Right renal pelvis (tissue), 4 donors: Measurements from ENCODE around the gene AFAP1L2. TPM values are rescaled to one million over a fixed set of nuclear protein-coding genes. Genes with fewer than 3 reads are reported as not detected.

ENCODE experiments used
- DNase-seq, 4 donors: peaks; one replicate each; pipeline ENCODE4 v3.0.0-alpha.2; 2013; ENCODE audit warnings: low read depth in 4 of 4, low spot score in 3 of 4, missing footprints in 1 of 4
- polyA plus RNA-seq, 4 donors: library from polyadenylated mRNA; unstranded; fragments of 120-200 nt; gene quantifications; one replicate each; pipeline ENCODE4 v1.2.1, GENCODE V29; 2013; ENCODE audit not compliant: insufficient read length in 4 of 4

The AFAP1L2 gene
- polyA plus RNA-seq, 4 donors: 41.6 to 56.2 (median 45.3) TPM

- no peak for DNase-seq
Measured at GRCh38 chr10:114392112-114392835, 12.0 kb downstream of the AFAP1L2 start.

DNA sequence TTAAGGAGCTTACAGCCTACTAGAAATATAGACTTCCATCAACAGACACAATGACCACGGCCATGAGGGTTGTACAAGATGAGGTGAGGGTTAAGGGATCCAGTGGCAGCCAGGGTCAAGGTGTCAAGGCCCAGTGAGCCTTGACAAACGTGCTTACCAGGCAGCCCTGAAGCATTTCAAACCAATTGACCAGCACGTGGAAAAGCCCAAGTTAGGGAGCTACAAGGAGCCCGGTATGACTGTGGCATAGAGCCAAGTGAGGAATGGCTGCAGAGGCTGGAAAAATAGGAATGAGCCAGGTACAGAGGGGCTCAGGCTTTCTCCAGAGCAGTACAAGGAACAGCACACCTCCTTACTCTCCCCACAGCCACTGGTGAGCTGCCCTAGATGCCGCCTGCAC is 12.7 kb downstream of the AFAP1L2 start:
- DNase-seq: no peak

- no peak for DNase-seq
Measured at GRCh38 chr10:114389426-114389825, 14.9 kb downstream of the AFAP1L2 start.

GRCh38 chr10:114388275-114388674 is 16.0 kb downstream of the AFAP1L2 start:
- DNase-seq: no peak

DNA sequence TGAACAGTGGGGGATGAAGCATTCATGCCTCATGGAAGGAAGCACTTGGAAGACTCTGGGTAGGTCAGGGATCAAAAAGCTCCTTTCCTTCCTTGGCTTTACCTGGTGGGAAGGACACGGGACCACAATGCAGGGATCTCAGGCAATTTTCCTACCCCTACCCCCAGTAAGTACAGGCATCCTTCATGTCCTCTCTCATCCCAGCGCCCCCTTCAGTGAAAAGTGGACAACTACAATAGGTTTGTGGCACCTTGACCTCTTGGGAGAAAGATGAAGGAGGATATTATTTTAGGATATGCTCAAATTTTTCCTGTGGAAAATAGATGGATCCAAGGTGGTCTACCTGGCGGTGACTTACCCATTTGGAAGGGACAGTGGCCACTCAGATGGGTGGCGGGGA is 16.5 kb downstream of the AFAP1L2 start:
- DNase-seq: no peak

DNA sequence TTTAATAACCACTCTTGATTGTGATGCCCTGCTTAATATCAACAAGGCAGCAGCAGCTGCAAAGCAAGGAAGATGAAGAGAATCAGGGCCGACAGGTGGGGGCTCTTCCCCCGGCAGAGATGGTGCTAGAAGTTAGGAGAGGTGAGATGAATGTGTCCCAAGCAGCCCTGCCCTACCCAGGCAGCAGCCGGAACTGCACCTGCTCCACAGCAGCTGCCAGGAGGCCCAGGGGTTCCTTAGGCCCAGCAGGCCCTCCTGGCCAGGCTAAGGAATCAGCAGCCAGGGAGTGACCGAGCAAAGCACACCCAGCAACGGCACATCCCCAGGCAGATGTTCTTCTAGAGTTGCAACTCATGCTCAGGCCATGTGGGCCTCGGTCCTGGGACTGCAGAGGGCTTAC is 17.9 kb downstream of the AFAP1L2 start:
- no peak for DNase-seq

- no peak for DNase-seq
Measured at GRCh38 chr10:114385557-114385956, 18.7 kb downstream of the AFAP1L2 start.

DNA sequence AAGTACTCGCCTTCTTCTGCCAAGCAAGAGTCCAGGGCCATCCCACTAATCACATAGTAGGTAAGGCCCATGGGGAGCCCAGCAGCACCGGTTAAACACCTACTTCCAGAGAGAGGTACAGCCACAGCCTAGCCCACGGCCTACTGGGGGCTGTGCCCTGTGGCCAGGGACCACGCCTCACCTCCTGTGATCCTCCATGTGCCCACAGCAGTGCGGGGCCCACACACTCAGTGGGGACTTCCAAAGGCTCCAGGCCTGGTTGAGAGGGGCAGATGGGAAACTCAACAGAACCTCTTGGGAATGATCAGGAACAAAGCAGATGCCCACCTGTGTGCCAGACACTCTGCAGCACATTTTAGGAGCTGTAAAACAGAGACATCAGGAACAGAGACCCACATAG is 19.7 kb downstream of the AFAP1L2 start:
- no peak for DNase-seq

GRCh38 chr10:114384181-114384580 is 20.1 kb downstream of the AFAP1L2 start:
- DNase-seq: no peak

GRCh38 chr10:114380797-114381196 is 23.5 kb downstream of the AFAP1L2 start:
- no peak for DNase-seq

DNA sequence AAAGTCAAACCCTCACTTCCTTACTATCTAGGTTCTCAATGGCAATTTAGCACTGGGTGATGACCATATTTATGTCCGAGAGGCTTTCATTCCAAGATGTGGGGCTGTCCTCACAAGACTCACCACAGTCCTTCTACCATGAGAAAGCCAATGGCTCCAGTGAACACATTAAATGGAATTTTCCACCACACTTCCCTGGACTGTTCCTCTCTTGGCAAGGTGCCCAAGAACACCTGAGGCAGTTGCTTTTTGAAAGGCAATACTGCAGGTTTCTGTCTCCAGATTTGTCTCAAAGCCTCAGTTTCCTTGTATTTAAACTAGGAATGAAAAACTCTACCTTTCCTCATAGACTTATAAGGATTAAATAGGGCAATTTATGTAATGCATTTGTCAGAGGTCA is 24.2 kb downstream of the AFAP1L2 start:
- no peak for DNase-seq

- no peak for DNase-seq
Measured at GRCh38 chr10:114379631-114380041, 24.7 kb downstream of the AFAP1L2 start.

GRCh38 chr10:114376523-114376922 is 27.8 kb downstream of the AFAP1L2 start:
- DNase-seq: no peak

GRCh38 chr10:114375047-114375446 is 29.3 kb downstream of the AFAP1L2 start:
- DNase-seq: no peak

- DNase-seq: no peak
Measured at GRCh38 chr10:114374053-114374791, 30.1 kb downstream of the AFAP1L2 start.

DNA sequence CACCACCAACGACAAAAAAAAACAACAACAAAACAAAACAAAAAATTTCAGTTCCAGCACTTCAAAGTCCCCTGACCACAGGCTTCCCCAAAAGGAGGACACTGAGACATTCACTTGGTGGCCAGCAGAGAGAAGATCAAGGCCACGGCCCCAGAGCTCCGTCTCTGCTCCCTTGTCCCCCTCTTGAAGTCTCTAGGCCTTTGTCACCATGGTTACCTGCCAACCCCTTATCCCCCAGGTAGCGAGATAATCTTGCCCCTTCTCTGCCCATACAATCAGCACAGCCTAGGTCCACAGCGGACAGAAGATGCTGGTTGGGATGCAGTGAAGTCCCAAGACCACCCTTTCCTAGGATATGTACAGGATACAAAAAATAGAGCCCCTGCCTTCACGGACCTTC is 30.7 kb downstream of the AFAP1L2 start:
- no peak for DNase-seq

- no peak for DNase-seq
Measured at GRCh38 chr10:114372995-114373394, 31.3 kb downstream of the AFAP1L2 start.

GRCh38 chr10:114372179-114372578 is 32.1 kb downstream of the AFAP1L2 start:
- DNase-seq: no peak

DNA sequence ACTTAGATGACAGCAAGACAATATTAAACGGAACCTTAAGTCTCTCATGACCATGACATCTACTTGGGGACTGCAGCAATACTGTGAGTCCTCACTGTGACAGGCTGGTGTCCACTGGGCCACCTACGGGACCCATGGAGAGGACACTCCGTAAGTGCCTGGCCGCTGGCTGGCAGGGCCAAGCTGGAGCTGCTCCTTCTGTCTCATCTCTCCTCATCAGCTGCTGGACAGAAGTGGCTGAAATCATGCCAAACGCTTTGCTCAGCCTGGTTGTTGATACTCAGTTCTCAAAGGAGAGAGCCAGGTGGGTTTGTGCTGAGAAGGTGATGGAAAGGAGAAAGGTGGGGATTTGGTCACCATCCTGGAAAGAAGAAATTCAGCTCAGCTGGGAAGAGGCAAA is 33.3 kb downstream of the AFAP1L2 start:
- no peak for DNase-seq

GRCh38 chr10:114370199-114370598 is 34.1 kb downstream of the AFAP1L2 start:
- DNase-seq: no peak

GRCh38 chr10:114368057-114368391 is 36.3 kb downstream of the AFAP1L2 start:
- no peak for DNase-seq

DNA sequence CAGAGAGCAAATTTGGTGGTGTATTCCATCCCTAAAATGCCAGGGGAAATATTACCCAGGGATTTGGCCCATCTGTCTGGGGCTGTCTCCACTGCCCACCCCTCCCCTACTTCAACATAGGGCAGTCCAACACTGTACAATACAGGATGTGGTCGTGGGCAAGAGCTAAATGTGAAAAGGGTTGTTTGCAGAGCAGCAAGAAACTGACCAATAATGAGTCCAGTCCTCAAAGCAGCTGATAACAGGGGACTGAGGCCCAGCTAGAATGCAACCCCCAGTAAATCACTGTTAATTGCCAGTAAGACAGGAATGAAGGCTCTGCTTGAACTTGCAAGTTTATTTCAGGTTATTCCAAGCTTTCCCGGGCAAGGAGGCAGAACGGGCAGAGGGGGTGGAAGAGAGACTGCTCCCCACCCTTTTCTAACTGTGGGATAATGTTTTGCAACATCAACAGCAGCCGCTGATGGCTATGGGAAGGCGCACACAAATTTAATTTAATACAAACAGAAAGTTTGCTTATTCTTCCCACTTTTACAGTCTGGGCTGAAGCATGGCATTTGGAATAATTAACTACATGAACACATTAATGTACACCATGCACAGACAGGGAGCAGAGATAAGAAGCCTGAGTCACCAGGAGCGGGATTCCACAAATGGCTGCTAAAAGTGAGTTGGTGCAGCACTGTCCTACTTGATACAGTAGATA is 36.8 kb downstream of the AFAP1L2 start:
- peak in 2 of 4 donors; percentile 78 to 83 for DNase-seq
